Measurements from ENCODE around the gene FPGT. TPM values are rescaled to one million over a fixed set of nuclear protein-coding genes. Genes with fewer than 3 reads are reported as not detected.

The FPGT gene
- total and polyA plus RNA-seq, 2 experiments from 2014 or later = 2.6 to 4.2 TPM

DNA sequence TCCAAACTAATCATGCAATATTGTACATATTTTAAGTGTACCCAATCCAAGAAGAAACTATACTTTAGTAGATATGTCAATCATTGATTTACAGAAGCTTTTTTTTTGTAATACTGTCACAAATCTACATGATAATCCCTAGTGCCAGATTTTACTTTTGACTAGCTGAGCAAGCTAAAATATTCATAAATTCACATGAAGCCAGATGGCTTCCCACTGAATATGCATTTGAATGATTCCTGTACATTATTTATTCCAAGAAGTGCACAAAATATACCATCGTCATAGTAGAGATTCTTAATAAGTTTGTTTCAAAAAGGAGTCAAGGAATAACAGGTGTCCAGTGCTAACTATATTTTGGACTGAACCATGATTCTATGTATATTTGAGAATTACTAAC is 17.2 kb downstream of the FPGT start:
- no peaks in the 10 kb centered on the region for H4K20me1 ChIP-seq (replicated peaks; ENCODE audit: insufficient read depth)
- no peaks in the 10 kb centered on the region for H3K9me2 ChIP-seq (ENCODE audit: insufficient read depth)
- Mint-ChIP-seq H3K4me3 (no peak overlapping the region), H3K9me3 (peaks cover 3% of the 10 kb centered on the region; the same call in 2 of the 3 replicates), H3K4me1 (peaks cover 2% of the 10 kb centered on the region; the same call in 1 of the 3 replicates), H3K27ac (no peak overlapping the region), H3K36me3 (ENCODE audit: low read depth) (no peaks in the 10 kb centered on the region), H3K27me3 (ENCODE audit: insufficient read depth, low read depth, poor library complexity) (peaks cover 1% of the 10 kb centered on the region)
- no peaks in the 10 kb centered on the region for H3K27me3 ChIP-seq (ENCODE audit: insufficient read depth)
- no peaks in the 10 kb centered on the region for H3K36me3 ChIP-seq (ENCODE audit: insufficient read depth)
- ATAC-seq (no peak), DNase-seq (ENCODE audit: low spot score) (no peak)
- no peaks in the 10 kb centered on the region for H3K79me2 ChIP-seq (replicated peaks; ENCODE audit: insufficient read depth)
- H3K4me3 ChIP-seq = no peak overlapping the region
- no peak overlapping the region for H2AFZ ChIP-seq
- no peaks in the 10 kb centered on the region for H3F3A ChIP-seq (replicated peaks; ENCODE audit: low read depth)
- H3K27ac ChIP-seq (ENCODE audit: low read depth) = no peak overlapping the region
- no peak overlapping the region for H3K4me2 ChIP-seq
- TF ChIP-seq EZH2phosphoT487 (IDR thresholded peaks at IDR 0.05; ENCODE audit: unreplicated experiment) (no peak), STAT1 (IDR thresholded peaks at IDR 0.05; ENCODE audit: unreplicated experiment) (no peak), EZH2 (IDR thresholded peaks at IDR 0.05; ENCODE audit: low read depth, unreplicated experiment) (no peak), CREB1 (CRISPR knock-in tag; IDR thresholded peaks at IDR 0.05; ENCODE audit: low read depth) (no peak), ZNF114 (CRISPR knock-in tag; IDR thresholded peaks at IDR 0.05) (no peak), JUNB (IDR thresholded peaks at IDR 0.05; ENCODE audit: unreplicated experiment) (no peak)
- TF ChIP-seq, protein P1, sequence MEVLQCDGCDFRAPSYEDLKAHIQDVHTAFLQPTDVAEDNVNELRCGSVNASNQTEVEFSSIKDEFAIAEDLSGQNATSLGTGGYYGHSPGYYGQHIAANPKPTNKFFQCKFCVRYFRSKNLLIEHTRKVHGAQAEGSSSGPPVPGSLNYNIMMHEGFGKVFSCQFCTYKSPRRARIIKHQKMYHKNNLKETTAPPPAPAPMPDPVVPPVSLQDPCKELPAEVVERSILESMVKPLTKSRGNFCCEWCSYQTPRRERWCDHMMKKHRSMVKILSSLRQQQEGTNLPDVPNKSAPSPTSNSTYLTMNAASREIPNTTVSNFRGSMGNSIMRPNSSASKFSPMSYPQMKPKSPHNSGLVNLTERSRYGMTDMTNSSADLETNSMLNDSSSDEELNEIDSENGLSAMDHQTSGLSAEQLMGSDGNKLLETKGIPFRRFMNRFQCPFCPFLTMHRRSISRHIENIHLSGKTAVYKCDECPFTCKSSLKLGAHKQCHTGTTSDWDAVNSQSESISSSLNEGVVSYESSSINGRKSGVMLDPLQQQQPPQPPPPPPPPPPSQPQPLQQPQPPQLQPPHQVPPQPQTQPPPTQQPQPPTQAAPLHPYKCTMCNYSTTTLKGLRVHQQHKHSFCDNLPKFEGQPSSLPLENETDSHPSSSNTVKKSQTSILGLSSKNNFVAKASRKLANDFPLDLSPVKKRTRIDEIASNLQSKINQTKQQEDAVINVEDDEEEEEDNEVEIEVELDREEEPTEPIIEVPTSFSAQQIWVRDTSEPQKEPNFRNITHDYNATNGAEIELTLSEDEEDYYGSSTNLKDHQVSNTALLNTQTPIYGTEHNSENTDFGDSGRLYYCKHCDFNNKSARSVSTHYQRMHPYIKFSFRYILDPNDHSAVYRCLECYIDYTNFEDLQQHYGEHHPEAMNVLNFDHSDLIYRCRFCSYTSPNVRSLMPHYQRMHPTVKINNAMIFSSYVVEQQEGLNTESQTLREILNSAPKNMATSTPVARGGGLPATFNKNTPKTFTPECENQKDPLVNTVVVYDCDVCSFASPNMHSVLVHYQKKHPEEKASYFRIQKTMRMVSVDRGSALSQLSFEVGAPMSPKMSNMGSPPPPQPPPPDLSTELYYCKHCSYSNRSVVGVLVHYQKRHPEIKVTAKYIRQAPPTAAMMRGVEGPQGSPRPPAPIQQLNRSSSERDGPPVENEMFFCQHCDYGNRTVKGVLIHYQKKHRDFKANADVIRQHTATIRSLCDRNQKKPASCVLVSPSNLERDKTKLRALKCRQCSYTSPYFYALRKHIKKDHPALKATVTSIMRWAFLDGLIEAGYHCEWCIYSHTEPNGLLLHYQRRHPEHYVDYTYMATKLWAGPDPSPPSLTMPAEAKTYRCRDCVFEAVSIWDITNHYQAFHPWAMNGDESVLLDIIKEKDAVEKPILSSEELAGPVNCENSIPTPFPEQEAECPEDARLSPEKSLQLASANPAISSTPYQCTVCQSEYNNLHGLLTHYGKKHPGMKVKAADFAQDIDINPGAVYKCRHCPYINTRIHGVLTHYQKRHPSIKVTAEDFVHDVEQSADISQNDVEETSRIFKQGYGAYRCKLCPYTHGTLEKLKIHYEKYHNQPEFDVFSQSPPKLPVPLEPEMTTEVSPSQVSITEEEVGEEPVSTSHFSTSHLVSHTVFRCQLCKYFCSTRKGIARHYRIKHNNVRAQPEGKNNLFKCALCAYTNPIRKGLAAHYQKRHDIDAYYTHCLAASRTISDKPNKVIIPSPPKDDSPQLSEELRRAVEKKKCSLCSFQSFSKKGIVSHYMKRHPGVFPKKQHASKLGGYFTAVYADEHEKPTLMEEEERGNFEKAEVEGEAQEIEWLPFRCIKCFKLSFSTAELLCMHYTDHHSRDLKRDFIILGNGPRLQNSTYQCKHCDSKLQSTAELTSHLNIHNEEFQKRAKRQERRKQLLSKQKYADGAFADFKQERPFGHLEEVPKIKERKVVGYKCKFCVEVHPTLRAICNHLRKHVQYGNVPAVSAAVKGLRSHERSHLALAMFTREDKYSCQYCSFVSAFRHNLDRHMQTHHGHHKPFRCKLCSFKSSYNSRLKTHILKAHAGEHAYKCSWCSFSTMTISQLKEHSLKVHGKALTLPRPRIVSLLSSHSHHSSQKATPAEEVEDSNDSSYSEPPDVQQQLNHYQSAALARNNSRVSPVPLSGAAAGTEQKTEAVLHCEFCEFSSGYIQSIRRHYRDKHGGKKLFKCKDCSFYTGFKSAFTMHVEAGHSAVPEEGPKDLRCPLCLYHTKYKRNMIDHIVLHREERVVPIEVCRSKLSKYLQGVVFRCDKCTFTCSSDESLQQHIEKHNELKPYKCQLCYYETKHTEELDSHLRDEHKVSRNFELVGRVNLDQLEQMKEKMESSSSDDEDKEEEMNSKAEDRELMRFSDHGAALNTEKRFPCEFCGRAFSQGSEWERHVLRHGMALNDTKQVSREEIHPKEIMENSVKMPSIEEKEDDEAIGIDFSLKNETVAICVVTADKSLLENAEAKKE (CRISPR knock-in tag; IDR thresholded peaks at IDR 0.05) = no peak
- H3K4me1 ChIP-seq (ENCODE audit: insufficient read depth) = no peaks in the 10 kb centered on the region

DNA sequence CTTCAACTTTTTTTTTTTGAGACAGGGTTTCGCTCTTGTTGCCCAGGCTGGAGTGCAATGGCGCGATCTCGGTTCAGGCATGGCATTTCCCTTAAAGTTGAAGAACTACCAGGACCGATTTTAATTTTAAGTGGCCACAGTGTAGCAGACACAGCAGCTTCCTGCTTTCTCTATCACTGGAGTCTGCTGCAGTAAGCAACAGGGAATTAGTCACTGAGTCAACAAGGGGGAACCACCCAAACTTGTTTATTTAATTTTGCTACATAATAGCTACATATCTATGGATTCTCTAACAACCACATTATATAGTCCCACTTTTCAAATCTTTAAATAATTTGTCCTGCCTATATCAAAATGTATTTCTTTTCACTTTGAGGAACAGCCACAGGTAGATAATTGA is 24.7 kb downstream of the FPGT start:
- H3K79me2 ChIP-seq (replicated peaks; ENCODE audit: insufficient read depth) = no peaks in the 10 kb centered on the region
- Mint-ChIP-seq H3K9me3 (no peaks in the 10 kb centered on the region), H3K27ac (no peak overlapping the region), H3K4me3 (no peak overlapping the region), H3K4me1 (no peaks in the 10 kb centered on the region), H3K27me3 (ENCODE audit: insufficient read depth, low read depth, poor library complexity) (no peaks in the 10 kb centered on the region), H3K36me3 (ENCODE audit: low read depth) (no peaks in the 10 kb centered on the region)
- no peaks in the 10 kb centered on the region for H3K27me3 ChIP-seq (ENCODE audit: insufficient read depth)
- no peak overlapping the region for H3K4me2 ChIP-seq
- no peaks in the 10 kb centered on the region for H3F3A ChIP-seq (replicated peaks; ENCODE audit: low read depth)
- H4K20me1 ChIP-seq (replicated peaks; ENCODE audit: insufficient read depth) = no peaks in the 10 kb centered on the region
- no peak overlapping the region for H3K4me3 ChIP-seq
- no peaks in the 10 kb centered on the region for H3K4me1 ChIP-seq (ENCODE audit: insufficient read depth)
- no peaks in the 10 kb centered on the region for H3K36me3 ChIP-seq (ENCODE audit: insufficient read depth)
- no peak overlapping the region for H2AFZ ChIP-seq
- ATAC-seq (no peak), DNase-seq (ENCODE audit: low spot score) (no peak)
- H3K9me2 ChIP-seq (ENCODE audit: insufficient read depth) = peaks cover 6% of the 10 kb centered on the region; the same call in 1 of the 2 replicates
- no peak for TF ChIP-seq POLR2AphosphoS5 (IDR thresholded peaks at IDR 0.05; ENCODE audit: low read depth)
- TF ChIP-seq NANOG (IDR thresholded peaks at IDR 0.05; ENCODE audit: borderline replicate concordance) = no peak
- no peak overlapping the region for H3K27ac ChIP-seq (ENCODE audit: low read depth)

All from GM23338 (cell line).